Measurements from ENCODE around the gene SHISA6.

The SHISA6 gene

GRCh38 chr17:11467639-11468038 lies 226.6 kb downstream of the SHISA6 start:
- no peak for TF ChIP-seq CTCF (IDR thresholded peaks at IDR 0.05; ENCODE audit: extremely low read depth, insufficient read depth, missing control alignments)
- no peak for DNase-seq (ENCODE audit: low spot score)
- in situ Hi-C loops (cut with MboI; ENCODE audit: low pct_unique_long_range_greater_than_20kb, low sequenced_read_pairs, unreplicated experiment) = no loop called here

GRCh38 chr17:11485336-11486100 lies 244.5 kb downstream of the SHISA6 start:
- no peak for TF ChIP-seq CTCF (IDR thresholded peaks at IDR 0.05; ENCODE audit: extremely low read depth, insufficient read depth, missing control alignments)
- in situ Hi-C loops (cut with MboI; ENCODE audit: low pct_unique_long_range_greater_than_20kb, low sequenced_read_pairs, unreplicated experiment) = no loop called here
- DNase-seq (ENCODE audit: low spot score) = no peak

GRCh38 chr17:11486101-11486867 lies 245.3 kb downstream of the SHISA6 start:
- DNase-seq (ENCODE audit: low spot score) = no peak
- in situ Hi-C loops (cut with MboI; ENCODE audit: low pct_unique_long_range_greater_than_20kb, low sequenced_read_pairs, unreplicated experiment) = no loop called here
- TF ChIP-seq CTCF (IDR thresholded peaks at IDR 0.05; ENCODE audit: extremely low read depth, insufficient read depth, missing control alignments) = no peak

GRCh38 chr17:11486868-11487310 lies 245.9 kb downstream of the SHISA6 start:
- TF ChIP-seq CTCF (IDR thresholded peaks at IDR 0.05; ENCODE audit: extremely low read depth, insufficient read depth, missing control alignments) = no peak
- in situ Hi-C loops (cut with MboI; ENCODE audit: low pct_unique_long_range_greater_than_20kb, low sequenced_read_pairs, unreplicated experiment) = no loop called here
- DNase-seq (ENCODE audit: low spot score) = no peak

GRCh38 chr17:11487469-11487868 lies 246.5 kb downstream of the SHISA6 start:
- in situ Hi-C loops (cut with MboI; ENCODE audit: low pct_unique_long_range_greater_than_20kb, low sequenced_read_pairs, unreplicated experiment) = no loop called here
- DNase-seq (ENCODE audit: low spot score) = no peak
- TF ChIP-seq CTCF (IDR thresholded peaks at IDR 0.05; ENCODE audit: extremely low read depth, insufficient read depth, missing control alignments) = no peak

GRCh38 chr17:11488407-11488806 lies 247.4 kb downstream of the SHISA6 start:
- TF ChIP-seq CTCF (IDR thresholded peaks at IDR 0.05; ENCODE audit: extremely low read depth, insufficient read depth, missing control alignments) = no peak
- DNase-seq (ENCODE audit: low spot score) = no peak
- in situ Hi-C loops (cut with MboI; ENCODE audit: low pct_unique_long_range_greater_than_20kb, low sequenced_read_pairs, unreplicated experiment) = no loop called here
